Measurements from ENCODE around the gene GNPNAT1.

- TF ChIP-seq POLR2A (IDR thresholded peaks at IDR 0.05) (no peak), CTCF (IDR thresholded peaks at IDR 0.05) (no peak)
Observed at GRCh38 chr14:52740751-52741150, 50.7 kb downstream of the GNPNAT1 start.
